MM.1S (cell line): ENCODE results near the gene TAF4B.

ENCODE experiments used
- DNase-seq: peaks from one replicate; pipeline ENCODE4 v3.0.0-alpha.2; 2015
- H2AFZ ChIP-seq: fragments of 300-600 bp; sonication (generic); 2 replicates; pipeline ENCODE4 v1.6.0; 2016; ENCODE audit warnings: antibody characterized with exemption, low read length
- H3F3A ChIP-seq: fragments of 300-600 bp; sonication (generic); 2 replicates; pipeline ENCODE4 v1.6.1; 2016; ENCODE audit warnings: mild to moderate bottlenecking, antibody characterized with exemption, low read length, moderate library complexity, mixed read lengths; ENCODE audit not compliant: insufficient read depth
- H3K27ac ChIP-seq: fragments of 300-600 bp; sonication (generic); 2 replicates; pipeline ENCODE4 v1.5.1; 2016; ENCODE audit warnings: mild to moderate bottlenecking, low read length
- H3K27me3 ChIP-seq: fragments of 300-600 bp; sonication (generic); replicated peaks from 2 replicates; pipeline ENCODE4 v1.6.0; 2016; ENCODE audit warnings: low read length; ENCODE audit not compliant: insufficient read depth
- H3K36me3 ChIP-seq: fragments of 300-600 bp; sonication (generic); replicated peaks from 2 replicates; pipeline ENCODE4 v1.6.1; 2016; ENCODE audit warnings: mild to moderate bottlenecking, low read length, mixed read lengths; ENCODE audit not compliant: insufficient read depth
- H3K4me1 ChIP-seq: fragments of 300-600 bp; sonication (generic); 2 replicates; pipeline ENCODE4 v1.6.1; 2016; ENCODE audit warnings: low read length, mixed read lengths
- H3K4me2 ChIP-seq: fragments of 300-600 bp; sonication (generic); 2 replicates; pipeline ENCODE4 v1.6.0; 2016; ENCODE audit warnings: low read depth, low read length
- H3K4me3 ChIP-seq: fragments of 300-600 bp; sonication (generic); 2 replicates; pipeline ENCODE4 v1.5.1; 2016; ENCODE audit warnings: low read length, mixed read lengths
- H3K79me2 ChIP-seq: fragments of 300-600 bp; sonication (generic); 2 replicates; pipeline ENCODE4 v1.6.1; 2016; ENCODE audit warnings: mixed run types, low read length, mixed read lengths
- H3K9ac ChIP-seq: fragments of 300-600 bp; sonication (generic); 2 replicates; pipeline ENCODE4 v1.6.1; 2016; ENCODE audit warnings: low read length, mixed read lengths
- H3K9me2 ChIP-seq: fragments of 300-600 bp; sonication (generic); replicated peaks from 2 replicates; pipeline ENCODE4 v1.6.1; 2016; ENCODE audit warnings: mild to moderate bottlenecking, low read length, mixed read lengths; ENCODE audit not compliant: insufficient read depth
- H3K9me3 ChIP-seq: fragments of 300-600 bp; sonication (generic); replicated peaks from 2 replicates; pipeline ENCODE4 v1.6.1; 2016; ENCODE audit warnings: mild to moderate bottlenecking, low read length, mixed read lengths; ENCODE audit not compliant: insufficient read depth
- H4K20me1 ChIP-seq: fragments of 300-600 bp; sonication (generic); 2 replicates; pipeline ENCODE4 v1.6.1; 2016; ENCODE audit warnings: mild to moderate bottlenecking, low read length, moderate library complexity, mixed read lengths; ENCODE audit not compliant: insufficient read depth
- CTCF ChIP-seq: fragments of 300-600 bp; sonication (generic); IDR thresholded peaks from 2 replicates; pipeline ENCODE4 v1.5.1; 2016; ENCODE audit warnings: antibody characterized with exemption, low read length, mixed read lengths
- EZH2 ChIP-seq: fragments of 300-600 bp; sonication (generic); optimal IDR thresholded peaks from 2 replicates; pipeline ENCODE3; 2017; ENCODE audit warnings: low read depth, mild to moderate bottlenecking, antibody characterized with exemption, low read length, mixed read lengths
- EZH2phosphoT487 ChIP-seq: fragments of 300-600 bp; sonication (generic); IDR thresholded peaks from 2 replicates; pipeline ENCODE4 v1.6.1; 2018; ENCODE audit warnings: antibody characterized with exemption, low read length

TAF4B gene

GRCh38 chr18:26432651-26433424 lies 206.6 kb downstream of the TAF4B start:
- no peaks in the 10 kb centered on the region for H3F3A ChIP-seq
- no peaks in the 10 kb centered on the region for H3K9me3 ChIP-seq
- no peak overlapping the region for H3K27ac ChIP-seq
- TF ChIP-seq EZH2 (no peak), CTCF (no peak), EZH2phosphoT487 (no peak)
- no peaks in the 10 kb centered on the region for H3K4me1 ChIP-seq
- no peak overlapping the region for H3K4me2 ChIP-seq
- H4K20me1 ChIP-seq, result no peaks in the 10 kb centered on the region
- H3K36me3 ChIP-seq, result no peaks in the 10 kb centered on the region
- H3K79me2 ChIP-seq, result no peaks in the 10 kb centered on the region
- H3K27me3 ChIP-seq, result no peaks in the 10 kb centered on the region
- no peaks in the 10 kb centered on the region for H3K9me2 ChIP-seq
- no peak overlapping the region for H3K9ac ChIP-seq
- no peak overlapping the region for H3K4me3 ChIP-seq
- DNase-seq, result no peak
- no peak overlapping the region for H2AFZ ChIP-seq

DNA sequence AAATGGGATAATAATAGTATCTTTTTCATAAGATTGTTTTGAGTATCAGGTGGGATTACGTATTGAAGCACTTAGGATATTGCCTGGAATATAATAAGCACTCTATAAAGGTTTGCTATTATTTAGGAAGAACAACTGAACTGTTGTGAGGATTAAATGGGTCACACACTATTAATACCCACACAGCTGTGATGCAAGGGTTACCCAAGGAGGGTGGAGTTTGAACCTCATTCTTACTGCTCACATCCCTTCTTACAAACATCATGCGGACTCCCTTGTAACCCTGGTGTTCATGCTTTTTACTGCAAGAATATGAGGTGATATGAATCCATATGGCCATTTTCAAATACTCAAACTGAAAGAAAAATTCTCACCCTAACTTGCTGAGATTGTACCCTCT lies 208.6 kb downstream of the TAF4B start:
- Histone ChIP-seq H4K20me1 (no peaks in the 10 kb centered on the region), H3K9me3 (no peaks in the 10 kb centered on the region), H3K4me1 (no peaks in the 10 kb centered on the region), H3K9ac (no peak overlapping the region), H3K4me3 (no peak overlapping the region), H3K27me3 (no peaks in the 10 kb centered on the region), H3K79me2 (no peaks in the 10 kb centered on the region), H3K9me2 (no peaks in the 10 kb centered on the region), H3K4me2 (no peak overlapping the region), H3K27ac (no peak overlapping the region), H3K36me3 (no peaks in the 10 kb centered on the region), H3F3A (no peaks in the 10 kb centered on the region), H2AFZ (no peak overlapping the region)
- no peak for TF ChIP-seq EZH2
- no peak for DNase-seq

GRCh38 chr18:26435415-26436095 lies 209.3 kb downstream of the TAF4B start:
- Histone ChIP-seq H3K27ac (no peak overlapping the region), H3K4me3 (no peak overlapping the region)

More at GRCh38 chr18:26435415-26436095, 209.3 kb downstream of the TAF4B start:
- Histone ChIP-seq H3K79me2 (no peaks in the 10 kb centered on the region), H3K9me3 (no peaks in the 10 kb centered on the region), H3K9me2 (no peaks in the 10 kb centered on the region), H3K4me1 (no peaks in the 10 kb centered on the region), H3K4me2 (no peak overlapping the region), H3K9ac (no peak overlapping the region), H3K27me3 (no peaks in the 10 kb centered on the region), H3F3A (no peaks in the 10 kb centered on the region), H4K20me1 (no peaks in the 10 kb centered on the region), H2AFZ (no peak overlapping the region), H3K36me3 (no peaks in the 10 kb centered on the region)
- DNase-seq, result no peak
- TF ChIP-seq EZH2, result no peak
- no peak for TF ChIP-seq CTCF
- no peak for TF ChIP-seq EZH2phosphoT487
